HEK293T (cell line): ENCODE measurements around the gene GPR55.

Source experiments
- ARNT ChIP-seq: fragments of 450-650 bp; IDR thresholded peaks from 2 replicates; pipeline ENCODE4 v1.6.1; 2017; ENCODE audit warnings: mild to moderate bottlenecking
- BHLHE40 ChIP-seq: fragments of 450-650 bp; IDR thresholded peaks from 2 replicates; pipeline ENCODE4 v1.6.1; 2016; ENCODE audit warnings: mild to moderate bottlenecking, moderate library complexity, borderline replicate concordance
- ELF4 ChIP-seq: fragments of 450-650 bp; IDR thresholded peaks from 2 replicates; pipeline ENCODE4 v1.6.1; 2017; ENCODE audit warnings: antibody characterized with exemption
- FOXM1 ChIP-seq: fragments of 450-650 bp; IDR thresholded peaks from 2 replicates; pipeline ENCODE4 v1.6.1; 2017; ENCODE audit warnings: mild to moderate bottlenecking, borderline replicate concordance
- LEF1 ChIP-seq: fragments of 450-650 bp; IDR thresholded peaks from 2 replicates; pipeline ENCODE4 v1.6.1; 2017; ENCODE audit warnings: mild to moderate bottlenecking, borderline replicate concordance
- SP1 ChIP-seq: fragments of 450-650 bp; IDR thresholded peaks from 2 replicates; pipeline ENCODE4 v1.6.1; 2017
- TARDBP ChIP-seq: fragments of 450-650 bp; IDR thresholded peaks from 2 replicates; pipeline ENCODE4 v1.6.1; 2016
- ZNF384 ChIP-seq: fragments of 450-650 bp; IDR thresholded peaks from 2 replicates; pipeline ENCODE4 v1.6.1; 2016
- TF ChIP-seq, protein P1 (sequence below): fragments of 450-650 bp; IDR thresholded peaks from 2 replicates; pipeline ENCODE4 v1.6.1; 2016

- TF ChIP-seq SP1 (no peak), ARNT (no peak), BHLHE40 (no peak), TARDBP (no peak), ELF4 (no peak), ZNF384 (no peak), LEF1 (no peak), FOXM1 (no peak)
- TF ChIP-seq, protein P1, sequence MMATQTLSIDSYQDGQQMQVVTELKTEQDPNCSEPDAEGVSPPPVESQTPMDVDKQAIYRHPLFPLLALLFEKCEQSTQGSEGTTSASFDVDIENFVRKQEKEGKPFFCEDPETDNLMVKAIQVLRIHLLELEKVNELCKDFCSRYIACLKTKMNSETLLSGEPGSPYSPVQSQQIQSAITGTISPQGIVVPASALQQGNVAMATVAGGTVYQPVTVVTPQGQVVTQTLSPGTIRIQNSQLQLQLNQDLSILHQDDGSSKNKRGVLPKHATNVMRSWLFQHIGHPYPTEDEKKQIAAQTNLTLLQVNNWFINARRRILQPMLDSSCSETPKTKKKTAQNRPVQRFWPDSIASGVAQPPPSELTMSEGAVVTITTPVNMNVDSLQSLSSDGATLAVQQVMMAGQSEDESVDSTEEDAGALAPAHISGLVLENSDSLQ = no peak
Measured at GRCh38 chr2:230950874-230951339, 25.9 kb upstream of the GPR55 start.
